ENCODE results near the gene PAGR1.

Gene PAGR1

GRCh38 chr16:29812754-29813643 is 3.0 kb upstream of the PAGR1 start:
- H3K27ac ChIP-seq: peak overlapping the region; percentile 99
- CTCF ChIA-PET: interaction anchor here (0.5 kb wide), 1 partner anchor 38 kb away, joined by 4 read pairs; no protein-coding TSS in a partner anchor

DNA sequence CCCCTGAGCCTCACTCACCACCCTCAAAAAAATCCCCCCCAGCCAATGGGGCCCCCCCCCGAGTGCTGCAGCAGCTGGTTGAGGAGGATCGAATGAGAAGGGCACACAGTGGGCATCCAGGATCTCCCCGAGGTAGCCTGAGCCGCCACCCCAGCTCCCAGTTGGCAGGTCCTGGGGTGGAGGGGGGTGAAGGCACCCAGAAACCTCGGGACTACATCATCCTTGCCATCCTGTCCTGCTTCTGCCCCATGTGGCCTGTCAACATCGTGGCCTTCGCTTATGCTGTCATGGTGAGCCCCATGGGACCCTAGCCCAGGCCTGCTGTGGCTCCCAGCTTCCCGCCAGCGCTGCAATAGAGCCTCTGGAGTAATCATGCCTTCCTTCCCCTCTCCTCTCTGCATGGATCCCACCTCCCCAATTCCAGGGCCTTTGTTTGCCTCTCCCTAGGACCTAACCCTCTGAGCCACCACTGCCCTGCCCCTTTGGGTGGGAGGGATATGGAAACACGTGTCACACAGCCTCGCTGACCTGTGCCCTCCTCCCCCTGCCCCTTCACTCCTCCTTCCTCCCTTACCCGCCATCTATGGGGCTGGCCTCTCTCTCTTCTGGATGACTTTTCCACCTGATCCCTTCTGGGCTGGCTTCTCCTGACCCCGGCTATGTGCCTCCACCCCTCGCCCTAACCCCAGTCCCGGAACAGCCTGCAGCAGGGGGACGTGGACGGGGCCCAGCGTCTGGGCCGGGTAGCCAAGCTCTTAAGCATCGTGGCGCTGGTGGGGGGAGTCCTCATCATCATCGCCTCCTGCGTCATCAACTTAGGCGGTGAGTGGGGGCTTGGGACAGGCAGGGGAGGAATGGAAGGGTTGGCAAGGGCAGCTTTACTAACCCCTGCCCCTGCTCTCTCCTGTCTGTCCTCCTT is 2.0 kb upstream of the PAGR1 start:
- H3K27ac ChIP-seq: peak overlapping the region; percentile 99
- no peak for TF ChIP-seq CTCF (conservative IDR thresholded peaks at IDR 0.05; ENCODE audit: low read depth)
- ChIA-PET POLR2A (ENCODE audit: low non-redundant PET) (no interaction called here), CTCF (interaction anchor here (0.6 kb wide), 3 partner anchors 88 to 764 kb away, joined by 3 read pairs; no protein-coding TSS in a partner anchor)
- no peak for DNase-seq (ENCODE audit: low spot score)

More at GRCh38 chr16:29812754-29813643, 3.0 kb upstream of the PAGR1 start:
- POLR2A ChIA-PET (ENCODE audit: low non-redundant PET): no interaction called here
- no peak for TF ChIP-seq CTCF (conservative IDR thresholded peaks at IDR 0.05; ENCODE audit: low read depth)
- no peak for DNase-seq (ENCODE audit: low spot score)

DNA sequence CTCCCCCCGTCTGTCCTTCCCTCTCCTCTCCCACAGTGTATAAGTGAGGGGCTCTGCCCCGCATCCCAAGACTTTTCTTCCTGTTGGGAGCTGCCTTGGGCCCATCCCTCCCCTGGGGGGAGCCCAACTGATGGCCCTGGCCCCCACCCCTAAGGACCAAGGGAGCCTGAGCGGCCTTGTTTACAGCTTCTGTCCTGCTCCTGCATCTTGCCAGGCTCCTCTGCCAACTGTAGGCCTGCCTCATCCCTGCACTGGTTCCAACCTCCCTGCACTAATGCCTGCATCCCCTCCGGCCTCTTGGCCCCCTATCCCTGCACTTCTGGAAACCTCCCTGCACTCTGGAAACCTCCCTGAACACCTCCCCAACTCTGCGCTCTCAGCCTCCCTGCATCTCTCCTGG is 1.4 kb upstream of the PAGR1 start:
- H3K27ac ChIP-seq: peak overlapping the region; percentile 99
- no peak for DNase-seq (ENCODE audit: low spot score)
- ChIA-PET POLR2A (ENCODE audit: low non-redundant PET) (interaction anchor here (3.1 kb wide), 1 partner anchor 8 kb away, joined by 10 read pairs; the partner anchor contains the start of gene MAZ), CTCF (interaction anchor here (0.6 kb wide), 3 partner anchors 89 to 763 kb away, joined by 3 read pairs; no protein-coding TSS in a partner anchor)
- no peak for TF ChIP-seq CTCF (conservative IDR thresholded peaks at IDR 0.05; ENCODE audit: low read depth)

DNA sequence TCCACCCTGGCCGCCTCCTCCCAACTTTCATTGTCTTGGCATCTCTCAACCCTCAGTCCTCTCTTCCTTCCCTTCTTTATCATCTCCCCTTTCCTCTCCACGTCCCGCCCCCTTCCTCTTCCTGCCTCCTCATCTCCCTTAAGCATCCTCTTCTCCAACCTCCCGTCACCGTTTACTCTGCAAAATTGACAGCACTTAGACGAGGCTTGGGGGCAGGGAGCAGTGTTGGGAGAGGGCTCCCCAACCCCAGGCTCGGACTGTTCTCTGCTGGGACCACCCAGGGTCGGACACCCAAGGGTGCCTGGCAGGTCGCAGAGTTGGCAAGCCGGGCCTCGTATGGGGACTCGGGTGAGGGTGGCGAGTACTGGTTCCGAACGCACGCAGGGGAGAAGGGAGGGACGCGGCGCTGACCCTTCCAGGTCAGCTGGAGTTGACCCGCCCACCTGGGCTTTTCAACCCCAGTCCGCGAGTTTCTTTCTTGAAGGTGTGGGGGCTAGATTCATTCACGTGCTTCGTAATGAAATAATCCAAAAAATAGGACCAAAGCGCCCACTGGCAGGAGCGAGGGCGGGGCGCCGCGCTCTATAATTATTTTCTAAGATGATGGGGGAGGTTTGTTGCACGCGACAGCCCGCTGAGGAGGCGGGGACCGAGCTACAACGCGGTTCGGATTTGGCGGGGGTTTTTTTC is 775 bp upstream of the PAGR1 start:
- POLR2A ChIA-PET (ENCODE audit: low non-redundant PET): interaction anchor here (0.7 to 3.1 kb wide), 3 partner anchors 8 to 96 kb away, joined by 4 to 10 read pairs (median 5); partner anchors contain the start of gene MAZ
- CTCF ChIA-PET: interaction anchor here (0.6 to 2.0 kb wide), 10 partner anchors 8 to 545 kb away, joined by 3 to 15 read pairs (median 4); partner anchors contain the start of gene KIF22
- peak overlapping the region; percentile 99 for H3K27ac ChIP-seq
- TF ChIP-seq CTCF (conservative IDR thresholded peaks at IDR 0.05; ENCODE audit: low read depth): no peak
- no peak for DNase-seq (ENCODE audit: low spot score)

- peak; percentile 49 for DNase-seq (ENCODE audit: low spot score)
- ChIA-PET CTCF (interaction anchor here (0.6 to 2.0 kb wide), 4 partner anchors 8 to 126 kb away, joined by 3 to 15 read pairs (median 6); no protein-coding TSS in a partner anchor), POLR2A (ENCODE audit: low non-redundant PET) (interaction anchor here (0.7 to 3.1 kb wide), 4 partner anchors 10 to 249 kb away, joined by 3 to 13 read pairs (median 8); partner anchors contain the start of genes ALDOA and MAZ)
- TF ChIP-seq CTCF (conservative IDR thresholded peaks at IDR 0.05; ENCODE audit: low read depth): no peak
- H3K27ac ChIP-seq: peak overlapping the region; percentile 99
Measured at GRCh38 chr16:29816694-29817441, 916 bp downstream of the PAGR1 start.
